Activated T-cell treated with anti-CD3 and anti-CD28 coated beads for 48 hours (primary cell): ENCODE results near the gene COP1.
"Not testable (repeated sequence)": the region's sequence is repeated elsewhere in the genome, so short reads cannot be mapped to it uniquely, and the experiment has no call there.

ENCODE experiments used
- DNase-seq: peaks from one replicate; pipeline ENCODE4 v3.0.0-alpha.2; 2020; ENCODE audit warnings: low read depth

The COP1 gene

DNA sequence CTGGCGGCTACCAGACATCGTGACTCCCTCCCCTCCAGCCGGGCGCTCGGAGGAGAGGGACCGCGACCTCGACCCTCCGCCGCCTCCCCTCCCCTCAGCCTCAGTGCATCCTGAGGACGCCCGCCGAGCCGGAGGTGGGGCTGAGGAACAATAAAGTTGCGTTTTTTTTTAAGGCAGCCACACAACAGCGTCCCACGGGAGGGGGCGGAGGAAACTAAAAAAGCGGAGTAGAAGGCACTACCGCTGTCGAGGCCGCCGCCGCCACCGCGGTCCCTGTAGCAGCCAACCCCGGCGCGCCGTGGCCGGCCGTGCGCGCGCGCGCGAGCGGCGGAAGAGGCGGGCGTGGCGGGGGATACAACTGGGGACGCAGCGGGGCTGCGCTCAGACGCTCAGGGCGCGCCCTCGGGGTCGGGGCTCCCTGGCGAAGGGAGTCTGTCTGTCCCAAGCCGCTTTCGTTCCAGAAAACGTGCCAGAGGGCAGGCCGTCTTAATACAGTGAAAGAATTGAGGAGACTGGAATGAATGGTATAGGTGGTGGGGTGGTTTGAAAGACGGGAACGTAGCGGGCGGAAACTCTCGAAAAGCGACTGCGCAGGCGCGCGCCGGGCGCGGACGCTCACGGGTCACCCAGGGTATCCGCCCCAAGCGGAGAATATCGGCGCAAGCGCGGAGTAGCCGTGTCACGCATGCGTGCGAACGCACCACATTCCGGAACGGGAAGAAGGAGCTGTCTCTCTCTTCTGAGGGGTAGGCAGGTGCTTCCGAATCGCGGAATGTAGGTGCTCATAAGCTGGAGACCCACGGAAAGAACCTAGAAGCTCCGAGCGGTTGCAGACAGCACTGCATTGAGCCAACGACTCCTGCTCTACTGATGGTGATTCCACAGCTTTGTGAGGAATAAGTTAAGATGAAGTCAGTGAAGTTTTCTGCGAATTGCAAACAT, at the start of gene COP1:
COP1 (minus strand) TSS at position 326 of the 942 bp plus-strand sequence; CDS start at position 18, 308 bp downstream.
- DNase-seq: peak; percentile 93

- no peak for DNase-seq
These were observed 45.1 kb upstream of the COP1 start for GRCh38 chr1:176252191-176252590.

DNA sequence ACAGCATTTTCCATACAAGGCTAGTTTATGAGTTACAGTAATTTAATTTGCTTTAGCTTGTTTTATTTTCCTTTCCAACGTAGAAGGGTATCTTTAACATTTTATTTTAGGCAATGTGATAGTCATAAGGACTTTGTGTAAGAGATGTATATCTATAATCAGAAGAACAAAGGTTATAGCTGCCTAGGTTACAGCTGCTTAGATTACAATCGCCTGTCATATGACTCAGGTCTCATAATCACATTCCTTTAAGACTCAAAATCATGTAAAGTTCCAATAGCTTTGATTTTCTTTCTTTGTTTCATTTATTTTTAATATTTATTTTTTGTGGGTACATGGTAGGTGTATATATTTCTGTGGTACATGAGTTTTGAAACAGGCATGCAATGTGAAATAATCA, 37.8 kb upstream of the COP1 start:
- DNase-seq: no peak

DNA sequence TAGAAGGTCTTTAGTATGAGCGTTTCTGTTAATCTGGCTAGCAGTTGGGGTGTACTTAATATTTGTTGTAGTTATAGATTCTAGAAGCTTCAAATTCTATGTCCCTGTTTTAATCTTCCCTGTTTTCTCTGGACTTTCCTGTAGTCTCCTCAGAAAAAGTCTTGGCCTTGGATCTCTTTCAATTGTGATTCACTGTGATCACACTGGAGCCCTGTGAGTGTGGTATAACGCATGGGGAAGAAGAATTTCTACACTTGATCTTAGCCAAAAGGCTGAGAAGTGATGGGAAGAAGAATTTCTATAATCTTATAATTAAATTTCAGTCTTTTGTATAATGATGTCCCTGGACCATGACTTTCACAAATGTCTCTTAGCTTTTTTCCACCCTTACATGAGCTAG, 36.7 kb upstream of the COP1 start:
- DNase-seq: no peak

DNA sequence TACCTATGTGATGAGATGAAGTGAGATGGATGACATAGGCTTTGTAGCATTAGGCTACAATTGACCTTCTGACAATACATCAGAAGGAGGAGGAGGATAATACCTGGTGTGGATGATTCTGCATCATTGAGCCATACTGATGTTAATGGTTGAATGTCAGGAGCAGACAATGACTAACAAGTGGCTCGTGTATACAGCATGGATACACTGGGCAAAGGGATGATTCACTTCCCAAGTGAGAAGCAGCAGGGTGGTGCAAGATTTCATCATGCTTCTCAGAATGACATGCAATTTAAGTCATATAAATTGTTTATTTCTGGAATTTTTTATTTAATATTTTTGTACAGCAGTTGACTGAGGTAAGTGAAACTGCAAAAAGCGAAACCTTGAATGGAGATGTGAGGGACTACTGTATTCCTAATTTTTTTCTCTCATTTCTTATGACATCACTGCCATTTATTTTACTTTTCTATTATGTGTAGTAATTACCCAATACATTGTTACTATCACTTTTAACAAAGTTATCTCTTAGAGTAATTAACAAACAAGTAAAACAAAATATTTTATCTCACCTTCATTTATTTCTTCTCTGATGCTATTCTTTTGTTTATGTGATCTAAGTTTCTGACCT, 34.4 kb upstream of the COP1 start:
- no peak for DNase-seq

GRCh38 chr1:176233657-176234056, 26.6 kb upstream of the COP1 start:
- not testable (repeated sequence) for DNase-seq

DNA sequence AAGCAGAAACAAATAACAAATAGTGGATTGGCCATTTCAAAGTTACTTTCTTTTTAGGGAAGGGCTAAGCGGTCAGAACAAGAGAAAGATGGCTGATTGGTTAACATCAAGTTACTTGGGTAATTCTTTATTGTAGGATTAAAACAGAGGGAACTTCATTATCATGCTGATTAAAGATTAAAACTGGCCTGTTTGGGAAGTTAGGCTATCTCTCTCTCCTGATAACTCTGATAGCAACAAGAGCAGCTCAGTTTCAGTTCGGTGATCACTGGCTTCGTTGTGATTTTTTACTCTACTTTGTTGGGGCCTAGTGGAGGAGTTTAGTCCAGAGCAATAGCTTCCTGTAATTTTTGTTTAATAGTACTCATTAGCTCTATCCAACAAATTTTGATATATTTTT, 20.5 kb upstream of the COP1 start:
- DNase-seq: no peak

- DNase-seq: no peak
These were observed 18.8 kb upstream of the COP1 start for GRCh38 chr1:176225911-176226310.

DNA sequence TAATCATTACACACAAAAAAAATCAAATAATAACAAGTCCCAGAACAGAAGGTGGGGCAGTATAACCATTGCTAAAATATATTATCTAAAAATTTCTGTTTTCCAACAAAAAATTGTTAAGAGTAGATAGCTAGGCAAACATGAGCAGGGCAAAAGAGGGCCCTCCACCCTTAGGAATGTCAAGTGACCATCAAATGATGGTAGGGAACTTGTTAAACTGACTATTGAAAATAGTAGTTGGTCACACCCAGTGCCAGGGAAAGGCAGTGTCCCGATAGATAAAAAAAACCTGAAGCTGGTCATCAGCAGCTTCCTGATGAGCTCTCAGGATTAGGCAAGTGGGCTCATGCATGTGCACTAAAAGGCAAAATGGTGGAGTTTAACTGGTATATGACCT, 18.4 kb upstream of the COP1 start:
- no peak for DNase-seq

DNA sequence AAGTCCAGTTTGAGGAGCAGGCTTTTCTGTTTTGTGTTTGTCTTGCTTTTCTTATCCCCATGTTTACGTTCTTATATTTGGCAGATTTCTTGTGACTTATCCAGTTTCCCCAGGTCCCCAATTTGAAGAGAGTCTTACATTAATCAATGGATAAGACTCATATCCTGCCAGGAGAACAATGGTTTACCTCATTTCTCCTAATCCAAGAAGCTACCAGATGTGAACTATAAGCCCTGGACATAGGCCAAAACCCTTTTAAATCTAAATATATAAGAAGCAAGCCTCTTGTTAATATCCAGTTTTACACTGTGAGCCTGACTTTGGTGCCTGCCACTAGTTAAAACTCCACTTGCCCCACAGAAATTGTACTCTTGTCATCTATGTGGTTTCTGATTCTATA, 15.1 kb upstream of the COP1 start:
- DNase-seq: no peak

GRCh38 chr1:176220100-176220689, 13.1 kb upstream of the COP1 start:
- no peak for DNase-seq

- no peak for DNase-seq
These were observed 10.5 kb upstream of the COP1 start for GRCh38 chr1:176217461-176218099.

- DNase-seq: no peak
These were observed 8.9 kb upstream of the COP1 start for GRCh38 chr1:176216031-176216430.

DNA sequence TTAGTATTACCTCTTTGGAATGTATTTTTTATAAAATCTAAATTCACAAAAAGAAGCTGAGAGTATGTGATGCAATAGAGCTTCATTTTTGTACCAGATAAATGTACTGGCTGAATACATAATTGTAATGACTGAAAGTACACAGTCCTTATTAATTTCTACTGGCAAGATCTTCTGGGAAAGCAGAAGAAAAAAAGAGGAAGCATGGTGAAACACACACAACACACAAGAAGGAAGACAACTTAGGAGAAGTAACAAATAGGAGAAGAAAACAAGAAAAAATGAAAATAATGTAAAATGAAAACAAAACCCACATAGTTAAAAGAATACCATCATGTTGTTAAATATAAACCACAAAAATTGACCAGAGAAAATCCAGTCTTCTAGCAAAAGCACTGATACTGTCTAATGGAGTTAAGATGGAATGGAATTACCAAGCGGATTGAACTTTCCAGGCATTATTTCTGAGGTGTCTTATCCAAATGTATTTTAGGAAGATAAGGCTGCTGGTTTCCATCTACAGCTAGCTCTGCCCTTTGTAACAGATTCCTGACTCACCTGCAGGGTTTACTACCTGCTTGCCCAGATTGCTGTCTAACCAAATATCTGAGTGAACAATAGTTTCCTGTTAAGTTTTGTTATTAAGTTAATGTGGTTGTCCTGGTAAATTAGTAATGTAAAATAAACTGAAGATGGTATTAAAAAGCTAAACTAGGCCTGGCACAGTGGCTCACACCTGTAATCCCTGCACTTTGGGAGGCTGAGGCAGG, 4.5 kb upstream of the COP1 start:
- no peak for DNase-seq

DNA sequence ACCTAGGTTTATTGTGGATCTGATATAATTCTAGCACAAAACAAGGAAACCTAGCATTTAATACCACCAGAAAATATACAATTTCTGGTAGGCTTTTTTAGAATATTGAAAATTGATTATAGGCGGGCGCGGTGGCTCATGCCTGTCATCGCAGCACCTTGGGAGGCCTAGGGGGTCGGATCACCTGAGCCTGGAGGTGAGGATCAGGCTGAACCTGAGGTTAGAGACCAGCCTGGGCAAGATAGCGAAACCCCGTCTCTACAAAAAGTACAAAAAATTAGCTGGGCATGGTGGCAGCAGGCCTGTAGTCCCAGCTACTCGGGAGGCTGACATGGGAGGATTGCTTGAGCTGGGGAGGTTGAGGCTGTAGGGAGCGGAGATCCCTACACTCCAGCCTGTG, 948 bp upstream of the COP1 start:
- no peak for DNase-seq

DNA sequence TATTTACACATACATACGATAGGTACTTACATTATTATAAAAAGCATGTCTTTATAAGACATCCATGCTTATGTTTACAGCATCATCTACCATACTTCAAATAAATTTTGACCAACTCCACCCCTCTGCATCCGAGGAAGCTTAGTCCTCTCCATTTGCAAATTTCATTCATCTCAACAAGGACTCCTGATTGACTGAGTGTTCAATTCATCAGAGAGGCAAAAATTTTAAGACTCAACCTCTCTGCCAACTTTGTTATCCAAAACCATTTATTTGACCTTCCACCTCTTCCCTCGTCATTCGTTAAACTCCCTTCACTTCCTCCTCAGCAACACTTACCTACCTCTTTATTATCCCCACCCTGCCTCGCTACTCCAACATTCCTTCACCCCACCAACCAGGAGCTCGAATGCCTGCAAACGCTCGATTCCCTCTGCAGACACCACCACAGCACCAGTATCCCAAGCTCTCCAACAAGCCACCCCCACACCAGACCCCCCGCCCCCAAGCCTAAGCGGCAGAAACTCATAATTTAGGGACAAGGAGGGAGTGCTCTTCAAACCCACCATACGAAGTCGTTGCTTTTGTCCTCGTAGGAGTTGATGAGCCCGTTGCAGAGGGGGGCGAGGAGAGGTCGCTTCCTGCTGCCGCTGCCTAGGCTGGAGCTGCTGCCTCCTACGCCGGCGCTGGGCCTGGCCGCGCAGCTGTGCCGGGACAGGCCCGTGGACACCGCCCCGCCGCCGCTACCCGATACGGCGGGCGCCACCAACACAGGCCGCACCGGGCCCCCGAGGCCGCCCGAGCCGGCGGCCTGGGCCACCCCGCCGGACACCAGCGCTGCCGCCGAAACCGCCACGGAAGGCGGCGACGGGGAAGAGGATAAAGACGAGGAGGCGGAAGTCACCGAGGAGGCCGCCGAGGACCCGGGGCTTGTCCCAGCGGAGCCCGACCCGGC, 803 bp downstream of the COP1 start:
- peak; percentile 34 for DNase-seq

DNA sequence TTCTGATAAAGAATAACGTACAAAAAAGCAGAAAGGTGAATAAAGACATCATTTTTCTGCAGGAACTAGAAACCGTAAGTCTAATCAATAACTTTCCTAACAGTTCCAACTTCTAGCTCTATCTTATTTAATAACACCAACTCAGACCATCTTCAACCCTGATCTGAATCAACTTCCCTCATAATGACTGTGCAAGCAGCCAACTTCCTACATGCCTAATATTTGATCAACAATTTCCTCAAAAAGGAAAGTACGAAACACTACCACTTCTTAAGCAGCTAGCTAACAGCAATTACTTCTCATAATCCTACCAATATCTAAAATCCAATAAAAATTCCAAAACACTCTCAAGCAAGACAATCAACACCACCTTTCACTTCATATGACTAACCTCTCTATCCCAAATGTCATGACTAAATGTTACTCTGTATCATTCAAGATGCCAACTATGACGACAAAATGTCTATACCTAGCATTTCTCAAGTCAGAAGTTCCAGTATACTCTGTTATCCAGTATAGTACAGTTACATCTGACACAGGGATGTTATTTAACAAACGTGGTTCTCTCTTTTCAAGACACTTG, 1.7 kb downstream of the COP1 start:
- no peak for DNase-seq

- not testable (repeated sequence) for DNase-seq
These were observed 2.4 kb downstream of the COP1 start for GRCh38 chr1:176204655-176205054.

DNA sequence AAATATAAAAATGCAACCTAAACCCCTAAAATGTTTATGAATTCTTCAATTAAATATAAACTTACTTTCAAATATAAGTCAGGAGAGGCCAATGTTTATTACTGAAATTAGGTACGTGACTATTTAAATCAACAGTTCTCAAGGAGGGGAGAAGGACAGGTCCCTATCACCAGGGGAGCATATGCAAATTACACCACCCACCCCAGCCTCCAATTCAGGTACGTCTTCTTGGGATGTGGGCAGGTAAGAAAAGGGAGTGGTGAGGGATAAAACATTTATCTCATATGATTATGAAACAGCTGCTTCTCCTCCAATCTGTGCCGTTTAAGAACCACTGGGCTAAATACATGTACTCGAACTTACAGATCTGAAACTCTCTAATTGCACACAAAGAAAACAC, 3.4 kb downstream of the COP1 start:
- DNase-seq: no peak

DNA sequence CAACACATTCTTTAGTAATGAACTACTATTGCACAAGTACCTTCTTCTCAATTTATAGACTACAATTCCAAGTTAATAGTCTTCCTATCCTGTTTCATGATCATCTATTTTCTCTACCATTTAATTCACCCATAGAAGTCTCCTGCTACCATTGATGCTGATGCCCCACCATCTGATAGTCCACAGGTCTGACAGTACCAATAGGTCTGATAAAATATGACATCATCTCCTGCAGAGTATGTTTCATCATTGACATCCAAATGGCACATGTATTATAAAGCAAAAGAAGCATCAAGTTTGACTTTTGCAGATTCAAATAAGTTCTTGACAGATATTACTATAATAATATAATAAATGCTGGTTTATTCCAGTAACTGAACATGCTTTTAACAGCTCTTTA, 5.5 kb downstream of the COP1 start:
- DNase-seq: no peak
